PFSK-1 (cell line): ENCODE results near the gene ZNF683.

Experiments used
- FOXP2 ChIP-seq: optimal IDR thresholded peaks from 2 replicates; pipeline ENCODE3; 2011; ENCODE audit warnings: borderline replicate concordance, control low read depth, inconsistent platforms; ENCODE audit not compliant: insufficient read depth; ENCODE audit errors: extremely low read length, extremely low read depth
- POLR2AphosphoS5 ChIP-seq: IDR thresholded peaks from 2 replicates; pipeline ENCODE4 v1.6.1; 2012; ENCODE audit warnings: low read depth, mild to moderate bottlenecking, control low read depth, low read length, moderate library complexity
- REST ChIP-seq, 2 experiments: IDR thresholded peaks; 2 replicates each; pipeline versions ENCODE4 v1.6.1 to v1.8.0; 2011 to 2012; ENCODE audit warnings: low read depth in 2 of 2, low read length in 2 of 2, control low read depth in 1 of 2, inconsistent platforms in 1 of 2, mild to moderate bottlenecking in 1 of 2, moderate library complexity in 1 of 2; ENCODE audit not compliant: insufficient read depth in 1 of 2
- SIN3A ChIP-seq: IDR thresholded peaks from 2 replicates; pipeline ENCODE4 v1.6.1; 2012; ENCODE audit warnings: mild to moderate bottlenecking, low read length, moderate library complexity, borderline replicate concordance; ENCODE audit not compliant: insufficient read depth
- TAF1 ChIP-seq: IDR thresholded peaks from 2 replicates; pipeline ENCODE4 v1.6.1; 2012; ENCODE audit warnings: low read length, control low read depth, borderline replicate concordance; ENCODE audit not compliant: insufficient read depth

Gene ZNF683

GRCh38 chr1:26384076-26384475, 11.5 kb upstream of the ZNF683 start:
- TF ChIP-seq TAF1 (no peak), FOXP2 (no peak), REST (IDR thresholded peaks at IDR 0.05; ENCODE audit: insufficient read depth in 1 of 2, low read depth in 2 of 2, low read length in 2 of 2) (no peak), POLR2AphosphoS5 (no peak), SIN3A (no peak)

GRCh38 chr1:26378879-26379251, 6.3 kb upstream of the ZNF683 start:
- no peak for TF ChIP-seq TAF1
- TF ChIP-seq REST (IDR thresholded peaks at IDR 0.05; ENCODE audit: insufficient read depth in 1 of 2, low read depth in 2 of 2, low read length in 2 of 2) = no peak
- no peak for TF ChIP-seq SIN3A
- no peak for TF ChIP-seq POLR2AphosphoS5
- no peak for TF ChIP-seq FOXP2

DNA sequence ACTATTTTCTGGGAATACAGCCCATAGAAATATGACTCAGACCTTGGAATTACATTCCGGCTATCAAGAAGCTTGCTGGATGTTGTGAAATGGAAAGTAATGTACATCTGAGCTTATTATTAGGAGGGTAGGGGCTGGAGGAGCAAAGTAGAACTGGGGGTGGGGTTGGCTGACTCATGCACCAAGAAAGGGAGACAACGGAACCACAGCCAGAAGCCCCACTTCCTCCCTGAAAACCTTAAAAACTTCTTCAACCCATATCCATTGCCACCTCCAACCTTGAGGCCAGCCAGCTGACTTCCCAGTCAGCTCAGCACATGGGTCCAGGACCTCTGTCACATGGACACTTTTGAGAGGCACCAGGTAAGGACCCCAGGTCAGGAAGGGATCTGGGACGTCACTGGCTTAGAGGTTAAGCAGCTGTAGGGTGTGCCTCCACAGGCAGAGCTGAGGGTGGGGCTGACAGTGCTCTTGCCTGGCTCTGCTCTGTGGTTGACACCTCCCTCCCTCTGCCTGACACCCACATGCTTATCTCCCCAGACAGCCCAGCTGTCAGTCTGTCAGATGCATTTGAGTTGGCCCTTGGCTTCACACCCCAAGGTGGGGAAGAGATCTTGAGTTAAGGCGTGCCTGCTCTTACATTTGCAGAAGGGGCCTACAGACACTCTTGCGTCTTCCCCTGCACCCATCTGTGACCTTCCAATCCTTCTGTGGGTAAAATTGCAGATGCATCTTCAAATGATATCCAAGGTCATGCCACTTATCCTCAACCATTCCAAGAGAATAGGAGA, 5.7 kb upstream of the ZNF683 start:
- TF ChIP-seq FOXP2 (no peak), REST (IDR thresholded peaks at IDR 0.05; ENCODE audit: insufficient read depth in 1 of 2, low read depth in 2 of 2, low read length in 2 of 2) (no peak), TAF1 (no peak), POLR2AphosphoS5 (no peak), SIN3A (no peak)

DNA sequence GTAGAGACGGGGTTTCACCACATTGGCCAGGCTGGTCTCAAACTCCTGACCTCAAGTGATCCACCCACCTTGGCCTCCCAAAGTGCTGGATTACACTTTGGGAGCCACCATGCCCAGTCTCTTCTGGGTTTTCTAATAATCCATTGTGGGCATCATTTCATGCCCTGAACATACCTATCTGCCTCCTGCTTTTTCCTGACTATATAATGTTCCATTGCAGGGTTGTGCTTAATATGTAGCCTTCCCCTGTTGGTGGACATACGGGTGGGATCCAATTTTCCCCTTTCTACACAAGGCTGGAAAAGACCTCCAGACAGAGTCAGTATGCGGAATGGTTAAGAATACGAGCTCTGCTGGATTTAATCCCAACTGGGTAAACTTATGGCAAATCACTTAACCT, 3.5 kb upstream of the ZNF683 start:
- TF ChIP-seq POLR2AphosphoS5 (no peak), FOXP2 (no peak), REST (IDR thresholded peaks at IDR 0.05; ENCODE audit: insufficient read depth in 1 of 2, low read depth in 2 of 2, low read length in 2 of 2) (no peak), TAF1 (no peak), SIN3A (no peak)
